ENCODE data around the gene CYTH2.
A peak's percentile ranks its signal among the peaks of the same experiment; 100 is the strongest.

Gene CYTH2

GRCh38 chr19:48441360-48442050, 27.7 kb upstream of the CYTH2 start:
- DNase-seq (ENCODE audit: low read depth), result no peak
- H3K4me3 ChIP-seq (ENCODE audit: control insufficient read depth, low read depth, low read length), result no peak overlapping the region
- no peak for TF ChIP-seq CTCF (IDR thresholded peaks at IDR 0.05; ENCODE audit: control insufficient read depth, insufficient read depth, low read depth, low read length, missing control alignments)

GRCh38 chr19:48442116-48443035, 26.8 kb upstream of the CYTH2 start:
- no peak for DNase-seq (ENCODE audit: low read depth)
- H3K4me3 ChIP-seq (ENCODE audit: control insufficient read depth, low read depth, low read length), result no peak overlapping the region
- TF ChIP-seq CTCF (IDR thresholded peaks at IDR 0.05; ENCODE audit: control insufficient read depth, insufficient read depth, low read depth, low read length, missing control alignments), result no peak

- no peak for TF ChIP-seq CTCF (IDR thresholded peaks at IDR 0.05; ENCODE audit: control insufficient read depth, insufficient read depth, low read depth, low read length, missing control alignments)
- H3K4me3 ChIP-seq (ENCODE audit: control insufficient read depth, low read depth, low read length), result no peak overlapping the region
- no peak for DNase-seq (ENCODE audit: low read depth)
These were observed 25.9 kb upstream of the CYTH2 start for GRCh38 chr19:48443256-48443655.

GRCh38 chr19:48443731-48444128, 25.4 kb upstream of the CYTH2 start:
- DNase-seq (ENCODE audit: low read depth), result no peak
- TF ChIP-seq CTCF (IDR thresholded peaks at IDR 0.05; ENCODE audit: control insufficient read depth, insufficient read depth, low read depth, low read length, missing control alignments), result no peak
- no peak overlapping the region; the same call in 1 of the 2 replicates for H3K4me3 ChIP-seq (ENCODE audit: control insufficient read depth, low read depth, low read length)

- H3K4me3 ChIP-seq (ENCODE audit: control insufficient read depth, low read depth, low read length), result peak overlapping the region; percentile 97
- no peak for TF ChIP-seq CTCF (IDR thresholded peaks at IDR 0.05; ENCODE audit: control insufficient read depth, insufficient read depth, low read depth, low read length, missing control alignments)
- no peak for DNase-seq (ENCODE audit: low read depth)
These were observed 24.8 kb upstream of the CYTH2 start for GRCh38 chr19:48444129-48444935.

GRCh38 chr19:48444936-48445200, 24.3 kb upstream of the CYTH2 start:
- no peak for TF ChIP-seq CTCF (IDR thresholded peaks at IDR 0.05; ENCODE audit: control insufficient read depth, insufficient read depth, low read depth, low read length, missing control alignments)
- peak overlapping the region; percentile 97 for H3K4me3 ChIP-seq (ENCODE audit: control insufficient read depth, low read depth, low read length)
- DNase-seq (ENCODE audit: low read depth), result no peak
